ENCODE measurements around the gene ARL3.
A peak's percentile ranks its signal among the peaks of the same experiment; 100 is the strongest.
"Not testable (repeated sequence)": the region's sequence is repeated elsewhere in the genome, so short reads cannot be mapped to it uniquely, and the experiment has no call there.

The ARL3 gene

DNA sequence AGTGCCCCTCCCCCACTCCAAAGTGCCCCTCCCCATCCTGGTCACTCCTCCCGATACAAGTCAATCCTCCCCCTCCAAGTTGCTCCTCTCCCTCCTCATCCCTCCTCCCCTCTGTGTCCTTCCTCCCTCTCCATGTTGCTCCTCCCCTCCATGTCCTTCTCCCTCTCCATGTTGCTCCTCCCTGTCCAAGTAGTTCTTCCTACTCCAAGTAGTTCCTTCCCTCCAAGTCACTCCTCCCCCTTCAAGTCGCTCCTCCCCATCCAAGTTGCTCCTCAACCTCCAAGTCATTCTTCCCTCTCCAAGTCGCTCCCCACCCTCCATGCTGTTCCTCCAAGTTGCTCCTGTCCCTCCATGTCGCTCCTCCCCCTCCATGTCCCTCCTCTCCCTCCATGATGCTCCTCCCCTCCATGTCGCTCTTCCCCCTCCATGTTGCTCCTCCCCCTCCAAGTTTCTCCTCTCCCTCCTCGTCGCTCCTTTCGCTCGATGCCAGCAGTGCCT, 20.9 kb upstream of the ARL3 start:
- DNase-seq (ENCODE audit: low read depth): no peak

DNA sequence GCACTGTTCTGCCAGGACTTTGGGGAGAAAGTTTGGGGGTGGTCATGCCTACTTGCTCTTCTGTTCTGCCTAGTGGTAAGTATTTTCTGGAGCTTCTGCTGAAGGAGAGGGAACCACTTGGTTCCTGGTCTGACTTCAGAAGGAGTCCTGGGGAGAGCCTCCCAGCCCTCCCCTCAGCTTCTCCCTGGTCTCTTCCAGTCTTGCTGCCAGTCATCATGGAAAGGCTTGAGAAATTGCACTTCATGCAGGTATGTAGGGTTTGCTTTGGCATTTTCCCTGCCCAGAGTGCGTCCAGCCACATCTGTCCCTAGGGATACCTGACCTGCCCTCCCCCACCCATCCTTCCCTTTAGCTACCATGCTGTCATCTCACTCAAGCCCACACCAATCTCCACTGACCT, 18.5 kb upstream of the ARL3 start:
- no peak for DNase-seq (ENCODE audit: low read depth)

DNA sequence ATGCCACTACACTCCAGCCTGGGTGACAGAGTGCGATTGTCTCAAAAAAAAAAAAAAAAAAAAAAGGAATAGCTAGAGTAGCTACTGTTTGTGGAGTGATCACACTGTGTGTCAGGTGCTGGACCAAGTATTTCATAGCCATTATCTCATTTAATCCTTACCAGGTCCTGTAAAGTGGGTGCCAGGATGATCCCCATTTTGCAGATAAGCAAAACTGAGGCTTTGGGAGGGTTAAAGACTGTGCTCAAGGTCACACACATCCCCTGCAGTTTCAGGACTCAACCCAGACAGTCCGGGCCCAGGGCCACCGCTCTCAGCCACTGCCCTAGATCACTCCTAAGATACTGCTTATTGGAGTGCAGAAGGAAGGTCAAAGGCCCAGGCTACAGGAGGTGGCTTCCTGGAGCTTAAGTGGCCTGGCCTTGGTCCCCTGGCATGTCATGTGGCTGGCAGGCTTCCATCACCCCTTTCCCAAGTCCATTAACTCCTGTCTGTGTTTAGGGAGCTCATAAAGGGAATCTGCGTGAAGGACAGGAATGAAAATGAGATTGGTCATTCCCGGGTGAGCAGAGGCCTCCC, 17.1 kb upstream of the ARL3 start:
- DNase-seq (ENCODE audit: low read depth): no peak

DNA sequence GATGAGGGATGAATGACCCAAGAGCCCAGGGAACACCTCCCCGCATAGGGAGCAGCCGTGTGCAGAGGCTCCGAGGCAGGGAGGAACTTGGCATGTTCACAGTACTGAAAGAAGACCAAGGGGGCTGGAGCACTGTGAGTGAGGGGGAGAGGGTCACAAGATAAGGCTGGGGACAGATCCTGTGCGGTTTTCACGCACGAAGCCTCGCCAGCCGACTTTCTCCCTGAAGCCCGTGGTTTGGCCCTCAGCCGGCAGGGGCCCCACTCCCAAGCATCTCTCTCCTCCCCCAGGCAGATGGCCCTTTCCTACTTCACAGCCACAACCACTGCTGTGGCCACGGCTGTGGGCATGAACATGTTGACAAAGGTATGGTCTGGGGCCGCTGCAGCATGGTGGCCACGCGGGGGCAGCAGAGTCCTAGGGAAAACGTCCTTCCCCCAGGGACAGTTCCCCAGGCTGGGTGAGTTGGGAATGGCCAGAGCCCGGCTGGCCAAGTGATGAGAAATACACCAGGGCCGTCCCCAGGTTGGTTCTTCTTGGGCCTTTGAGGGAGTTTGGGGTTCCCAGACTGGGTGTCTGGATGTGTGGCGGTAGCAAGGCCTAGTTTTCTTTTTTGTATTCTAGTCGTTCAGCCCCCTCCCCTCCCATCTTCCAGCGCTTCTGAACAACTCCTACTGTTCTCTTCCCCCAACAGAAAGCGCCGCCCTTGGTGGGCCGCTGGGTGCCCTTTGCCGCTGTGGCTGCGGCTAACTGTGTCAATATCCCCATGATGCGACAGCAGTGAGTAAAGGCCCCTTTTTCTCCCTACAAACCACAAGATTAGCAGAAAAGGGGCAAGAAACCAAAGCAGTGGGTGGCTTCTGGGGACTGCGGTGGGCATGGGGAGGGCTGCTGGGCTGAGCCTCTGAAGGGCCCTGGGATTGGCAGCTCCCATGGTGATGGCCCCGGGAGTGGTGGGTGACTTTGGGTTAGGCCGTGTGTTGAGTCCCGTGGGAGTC, 15.1 kb upstream of the ARL3 start:
- peak; percentile 25 for DNase-seq (ENCODE audit: low read depth)

DNA sequence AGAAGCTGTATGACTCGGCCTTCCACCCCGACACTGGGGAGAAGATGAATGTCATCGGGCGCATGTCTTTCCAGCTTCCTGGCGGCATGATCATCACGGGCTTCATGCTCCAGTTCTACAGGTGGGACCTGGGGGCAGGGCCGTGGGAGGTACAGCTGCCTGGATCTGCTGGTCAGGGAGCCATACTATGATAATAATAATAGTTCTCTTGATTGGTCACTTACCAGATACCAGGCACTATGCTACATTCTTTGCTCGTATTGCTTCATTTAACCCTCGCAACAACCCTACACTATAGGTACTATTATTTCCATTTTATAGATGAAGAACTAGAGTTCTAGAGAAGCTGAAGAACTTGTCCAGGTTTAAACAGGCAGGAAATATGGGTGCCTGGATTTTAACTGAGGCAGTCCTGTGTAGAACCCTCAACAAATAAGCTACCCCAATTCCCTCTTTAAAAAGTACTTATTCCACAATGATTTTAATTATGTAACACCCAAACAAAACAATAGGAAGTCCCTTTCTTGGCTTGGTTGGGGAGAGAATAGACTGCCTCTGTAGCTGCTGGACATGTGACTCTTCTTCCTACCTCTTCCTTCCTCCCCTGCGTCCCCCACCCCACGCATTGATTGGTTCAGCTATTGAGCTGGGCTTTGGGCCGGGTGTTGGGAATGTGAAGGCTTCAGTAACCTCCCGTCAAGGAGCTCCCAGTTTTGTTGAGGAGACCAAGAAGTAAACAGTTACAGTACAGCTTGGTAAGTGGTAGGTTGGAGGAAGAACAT, 13.0 kb upstream of the ARL3 start:
- DNase-seq (ENCODE audit: low read depth): no peak

DNA sequence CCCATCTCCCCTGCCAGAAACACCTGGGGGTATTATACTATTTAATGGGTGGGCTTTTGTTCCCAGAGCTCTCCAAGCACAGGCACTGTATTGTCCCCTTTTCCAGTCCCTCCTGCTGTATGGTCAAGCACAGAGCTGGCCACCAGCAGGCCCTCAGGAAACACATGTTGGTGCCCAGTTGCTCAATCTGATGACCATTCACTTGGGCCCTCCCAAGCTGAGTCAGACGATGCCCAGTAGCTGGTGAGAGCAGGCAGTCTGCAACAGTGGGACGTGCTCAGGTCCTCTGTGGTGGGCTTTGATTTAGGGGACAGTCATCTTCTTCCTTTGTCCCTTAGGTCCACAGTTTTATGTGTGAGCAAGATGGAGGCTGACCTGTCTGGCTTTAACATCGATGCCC, 12.1 kb upstream of the ARL3 start:
- DNase-seq (ENCODE audit: low read depth): no peak

DNA sequence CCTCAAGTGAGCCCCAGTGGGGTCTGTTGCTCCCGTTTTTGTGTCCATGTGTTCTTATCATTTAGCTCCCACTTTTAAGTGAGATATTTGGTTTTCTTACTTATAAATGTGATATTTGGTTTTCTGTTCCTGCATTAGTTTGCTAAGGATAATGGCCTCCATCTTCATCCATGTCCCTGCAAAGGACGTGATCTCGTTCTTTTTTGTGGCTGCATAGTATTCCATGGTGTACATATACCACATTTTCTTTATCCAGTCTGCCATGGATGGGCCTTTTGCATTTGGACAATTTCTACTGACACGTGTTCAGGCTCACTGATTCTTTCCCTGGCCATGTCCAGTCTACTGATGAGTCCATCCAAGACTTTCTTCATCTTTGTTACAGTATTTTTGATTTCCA, 9.8 kb upstream of the ARL3 start:
- no peak for DNase-seq (ENCODE audit: low read depth)

DNA sequence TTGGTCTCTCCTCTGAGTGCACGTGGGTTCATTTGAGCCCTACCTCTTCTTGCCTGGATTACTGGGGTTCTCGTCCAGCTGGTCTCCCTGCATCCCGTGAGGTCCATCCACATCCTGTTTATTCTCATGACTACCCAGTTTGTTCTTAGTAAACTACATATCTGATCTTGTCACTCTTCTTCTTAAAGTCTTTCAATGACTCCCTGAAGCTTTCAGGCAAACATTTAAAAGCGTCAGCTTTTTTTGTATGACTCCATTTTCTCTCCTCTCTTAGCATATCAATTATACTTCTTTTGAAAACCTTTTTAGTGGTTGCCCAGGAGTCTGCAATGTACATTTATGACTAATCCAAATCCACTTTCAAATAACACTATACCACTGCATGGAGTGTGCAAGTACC, 7.8 kb upstream of the ARL3 start:
- DNase-seq (ENCODE audit: low read depth): no peak

DNA sequence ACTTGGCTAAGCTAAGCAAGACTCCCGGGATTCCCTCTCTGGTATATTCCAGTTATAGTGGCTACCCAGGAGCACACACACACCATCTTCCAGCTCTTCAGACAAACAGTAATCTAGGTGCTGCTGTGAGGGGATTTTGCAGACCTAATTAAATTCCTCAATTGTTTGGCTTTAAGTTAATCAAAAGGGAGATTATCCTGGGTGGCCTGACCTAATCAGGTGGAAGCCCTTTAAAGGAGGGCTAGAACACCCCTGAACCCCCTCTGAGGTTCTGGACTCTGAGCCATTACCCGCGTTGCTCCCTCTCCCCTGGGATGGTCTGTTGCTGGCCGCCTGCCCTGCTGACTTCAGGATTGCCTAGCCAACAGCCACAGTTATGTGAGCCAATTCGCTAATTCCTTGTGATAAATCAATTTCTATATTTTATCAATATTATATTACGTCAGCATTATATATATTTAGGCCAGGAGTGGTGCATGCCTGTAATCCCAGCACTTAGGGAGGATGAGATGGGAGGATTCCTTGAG, 6.6 kb upstream of the ARL3 start:
- no peak for DNase-seq (ENCODE audit: low read depth)

DNA sequence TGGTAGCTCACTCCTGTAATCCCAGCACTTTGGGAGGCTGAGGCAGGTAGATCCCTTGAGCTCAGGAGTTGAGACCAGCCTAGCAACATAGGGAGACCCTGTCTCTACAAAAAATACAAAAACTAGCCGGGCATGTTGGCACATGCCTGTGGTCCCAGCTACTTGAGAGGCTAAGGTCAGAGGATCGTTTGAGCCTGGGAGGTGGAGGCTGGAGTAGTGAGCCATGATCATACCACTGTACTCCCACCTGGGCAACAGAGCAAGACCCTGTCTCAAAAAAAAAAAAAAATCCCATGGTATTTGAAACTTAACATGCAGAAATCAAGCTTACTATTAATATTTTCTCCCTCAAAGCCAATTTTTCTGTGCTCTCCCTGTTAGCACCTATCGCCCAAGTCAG, 6.1 kb upstream of the ARL3 start:
- no peak for DNase-seq (ENCODE audit: low read depth)

DNA sequence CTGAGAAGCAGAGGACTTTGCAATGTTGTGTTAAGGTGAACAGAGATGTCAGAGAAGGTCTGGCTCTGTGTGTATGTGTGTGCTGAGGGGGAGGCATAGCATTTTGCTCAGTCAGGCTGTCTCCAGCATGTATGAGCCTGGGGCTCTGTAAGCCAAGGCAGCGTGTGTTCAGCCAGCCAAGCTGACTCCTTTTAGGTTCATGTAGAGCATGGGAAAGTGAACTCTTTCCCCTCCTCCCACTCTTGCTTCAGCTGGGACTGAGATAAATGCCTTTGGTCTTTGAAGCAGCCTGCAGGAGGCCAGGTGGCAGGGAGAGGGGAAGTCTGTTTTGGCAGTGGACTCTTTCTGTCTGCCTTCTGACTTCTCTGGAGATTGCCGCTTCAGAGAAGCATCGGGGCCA, 4.0 kb upstream of the ARL3 start:
- no peak for DNase-seq (ENCODE audit: low read depth)

DNA sequence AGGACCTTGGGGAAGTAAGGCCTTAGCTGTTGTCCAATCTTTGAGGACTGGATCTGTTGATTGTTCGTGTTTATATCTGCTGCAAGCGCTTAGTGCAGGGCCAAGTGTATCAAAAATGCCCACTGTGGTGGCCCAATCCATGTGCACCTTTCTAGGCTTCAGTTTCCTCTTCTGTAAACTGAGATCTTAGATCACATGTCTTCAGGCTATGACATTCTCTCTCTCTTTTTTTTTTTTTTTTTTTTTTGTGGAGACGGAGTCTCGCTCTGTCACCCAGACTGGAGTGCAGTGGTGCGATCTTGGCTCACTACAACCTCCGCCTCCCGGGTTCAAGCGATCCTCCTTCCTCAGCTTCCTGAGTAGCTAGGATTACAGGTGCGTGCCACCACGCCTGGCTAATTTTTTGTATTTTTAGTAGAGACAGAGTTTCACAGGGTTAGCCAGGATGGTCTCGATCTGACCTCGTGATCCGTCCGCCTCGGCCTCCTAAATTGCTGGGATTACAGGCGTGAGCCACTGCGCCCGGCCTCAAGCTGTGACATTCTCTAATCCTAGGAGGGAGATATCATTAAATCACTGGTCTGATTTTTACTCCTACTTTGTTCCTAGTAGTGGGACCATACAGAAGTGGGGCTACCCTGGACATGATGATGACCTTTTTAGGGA, 2.8 kb upstream of the ARL3 start:
- DNase-seq (ENCODE audit: low read depth): not testable (repeated sequence)

DNA sequence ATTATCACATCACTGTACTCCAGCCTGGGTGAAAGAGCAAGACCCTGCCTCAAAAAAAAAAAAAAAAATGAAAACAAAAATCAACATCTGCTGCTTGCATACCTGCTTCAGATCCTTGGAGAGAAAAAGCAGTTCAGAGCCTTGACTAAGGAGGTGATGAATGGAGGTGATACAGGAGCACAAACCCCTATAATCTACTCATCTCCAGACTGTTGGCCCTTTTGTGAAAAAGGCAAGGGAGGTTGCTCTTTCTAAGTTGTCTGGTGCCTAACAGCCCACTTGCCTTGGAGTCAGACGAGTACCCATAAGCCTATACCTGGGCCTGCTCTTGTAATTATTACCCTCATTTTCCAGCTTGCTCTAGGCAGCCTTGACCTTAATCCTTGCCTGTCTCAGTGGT, 1.7 kb upstream of the ARL3 start:
- no peak for DNase-seq (ENCODE audit: low read depth)

DNA sequence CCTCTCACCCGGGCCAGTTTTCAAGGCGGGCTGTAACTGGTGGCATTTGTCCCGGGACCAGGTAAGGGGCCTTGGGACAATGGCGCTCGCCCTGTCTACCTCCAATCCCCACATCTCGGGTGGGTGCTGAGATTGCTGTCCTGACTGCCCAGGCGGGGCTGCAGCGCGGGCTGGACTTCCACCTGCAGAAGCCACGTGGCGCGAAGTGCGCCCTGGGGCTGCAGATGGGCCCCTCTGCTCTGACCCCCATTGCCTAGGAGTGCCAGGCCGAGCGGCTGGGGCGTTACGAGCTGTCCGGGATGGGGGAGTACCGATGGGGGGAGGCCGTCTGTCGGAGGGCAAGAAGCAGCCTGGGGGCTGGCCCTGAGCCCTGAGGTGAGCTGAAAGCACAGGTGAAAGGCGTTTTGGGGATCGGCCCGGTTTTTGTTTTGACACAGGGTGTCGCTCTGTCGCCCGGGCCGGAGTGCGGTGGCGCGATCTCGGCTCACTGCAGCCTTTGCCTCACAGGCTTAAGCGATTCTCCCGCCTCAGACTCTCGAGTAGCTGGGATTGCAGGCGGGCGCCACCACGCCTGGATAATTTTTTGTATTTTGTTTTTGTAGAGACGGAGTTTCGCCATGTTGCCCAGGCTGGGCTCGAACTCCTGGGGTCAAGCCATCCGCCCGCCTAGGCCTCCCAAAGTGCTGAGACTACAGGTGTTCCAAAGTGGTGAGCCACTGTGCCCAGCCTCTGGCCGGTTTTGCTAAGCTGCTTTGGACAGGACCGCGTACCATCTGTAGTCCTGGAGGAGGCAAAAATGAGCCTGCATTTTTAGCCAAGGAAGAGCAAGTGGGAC, 641 bp upstream of the ARL3 start, which contains the start of gene SFXN2:
Gene SFXN2 (plus strand): TSS at position 16 of the 835 bp plus-strand sequence. CDS start 12,001 bp downstream, outside the sequence.
- DNase-seq (ENCODE audit: low read depth): peak; percentile 36

DNA sequence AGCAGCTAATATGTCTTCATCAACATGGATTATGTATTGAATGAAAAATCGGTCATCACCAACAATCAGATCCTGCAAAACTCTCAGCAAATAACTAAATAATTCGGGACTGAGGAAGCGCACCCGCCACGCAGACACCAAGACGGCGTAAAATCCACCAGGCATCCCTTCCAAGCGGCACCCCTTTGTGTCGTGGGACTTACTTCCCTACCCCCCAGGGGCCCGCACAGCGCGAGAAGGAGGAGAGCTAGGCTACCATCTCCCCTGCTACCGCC, 721 bp downstream of the ARL3 start:
- no peak for DNase-seq (ENCODE audit: low read depth)

DNA sequence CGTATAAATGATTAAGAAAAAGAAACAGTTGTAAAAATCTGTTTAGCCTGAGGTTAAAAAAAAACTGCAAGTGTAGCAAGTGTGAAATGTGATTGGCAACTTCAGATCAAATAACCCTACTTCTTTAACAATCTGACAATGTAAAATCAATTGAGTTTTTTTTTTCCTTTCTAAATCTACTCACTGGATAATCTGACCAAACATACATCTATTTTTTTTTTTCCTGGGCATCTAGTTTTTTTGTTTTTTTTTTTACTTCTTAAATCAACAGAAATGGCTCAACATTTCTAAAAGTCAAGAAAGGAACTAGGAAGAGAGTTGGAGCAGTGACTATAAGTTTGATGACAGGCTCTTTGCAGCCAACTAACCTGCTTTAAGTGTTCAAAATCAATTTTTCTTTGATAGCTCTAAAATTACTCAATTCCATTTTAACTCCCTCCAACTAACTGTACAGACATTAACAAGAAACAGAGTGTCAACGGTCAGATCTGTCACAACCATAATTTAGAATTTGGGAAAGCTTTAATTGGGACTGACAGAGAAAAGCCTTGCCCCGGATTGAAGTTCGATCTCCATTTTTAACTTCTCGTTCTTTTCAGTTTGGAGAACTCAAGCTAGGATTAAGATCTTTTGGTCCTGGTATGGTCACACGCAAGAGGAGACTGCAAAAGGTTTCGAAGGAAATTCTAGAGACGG, 1.2 kb downstream of the ARL3 start:
- no peak for DNase-seq (ENCODE audit: low read depth)

DNA sequence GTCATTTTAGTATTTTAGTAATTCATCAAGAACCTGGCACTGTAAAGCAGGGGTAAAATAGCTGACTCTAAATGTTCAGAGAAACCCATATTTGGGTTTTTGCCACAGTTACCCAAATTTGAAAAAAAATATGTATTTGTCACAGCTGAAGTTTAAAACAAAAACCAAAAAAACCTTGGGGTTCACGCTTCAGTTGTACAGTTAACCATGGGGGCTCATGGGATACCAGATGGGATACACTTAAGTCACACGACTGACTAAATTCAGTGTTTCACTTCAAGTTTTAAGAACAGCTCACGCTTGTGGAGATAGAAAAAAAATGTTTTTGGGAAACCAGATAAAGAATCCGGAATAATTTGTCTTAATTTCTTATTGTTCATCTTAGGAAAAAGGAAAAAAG, 2.1 kb downstream of the ARL3 start:
- no peak for DNase-seq (ENCODE audit: low read depth)

DNA sequence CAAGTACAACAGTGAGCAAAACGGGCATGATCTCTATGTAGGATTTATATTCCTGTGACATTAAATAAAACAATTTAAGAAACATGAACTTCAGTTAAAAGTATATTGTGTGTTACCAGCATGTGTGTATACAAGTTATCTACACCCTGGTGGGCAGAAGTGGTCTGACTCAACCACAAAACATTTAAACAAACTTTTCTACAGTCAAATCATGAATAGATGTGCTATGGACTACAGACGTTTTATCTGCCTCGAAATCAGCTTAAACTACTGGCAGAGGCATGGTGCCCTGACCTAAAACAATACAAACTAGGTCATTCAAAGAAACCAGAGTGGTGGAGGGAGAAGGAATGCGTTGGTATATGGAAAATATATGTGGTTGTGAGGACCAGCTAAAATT, 3.6 kb downstream of the ARL3 start:
- no peak for DNase-seq (ENCODE audit: low read depth)

DNA sequence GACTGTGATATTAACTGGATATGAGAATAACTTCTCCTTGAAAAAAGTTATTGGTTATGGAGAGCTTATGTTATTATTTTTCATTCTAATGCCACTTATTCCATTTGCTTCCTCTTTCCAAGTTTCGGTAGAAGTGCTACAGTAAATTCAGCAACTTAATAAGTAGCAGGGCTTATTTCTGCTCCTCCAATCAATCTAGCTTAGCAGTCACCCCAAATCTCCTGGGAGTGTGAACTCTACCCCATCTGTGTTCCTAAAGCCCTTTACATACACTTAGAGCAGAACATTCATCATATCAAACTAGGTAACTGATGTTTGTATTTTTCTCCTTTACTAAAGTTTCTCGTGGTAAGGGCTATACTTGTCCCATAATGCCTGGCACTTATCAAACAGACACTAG, 8.7 kb downstream of the ARL3 start:
- no peak for DNase-seq (ENCODE audit: low read depth)

DNA sequence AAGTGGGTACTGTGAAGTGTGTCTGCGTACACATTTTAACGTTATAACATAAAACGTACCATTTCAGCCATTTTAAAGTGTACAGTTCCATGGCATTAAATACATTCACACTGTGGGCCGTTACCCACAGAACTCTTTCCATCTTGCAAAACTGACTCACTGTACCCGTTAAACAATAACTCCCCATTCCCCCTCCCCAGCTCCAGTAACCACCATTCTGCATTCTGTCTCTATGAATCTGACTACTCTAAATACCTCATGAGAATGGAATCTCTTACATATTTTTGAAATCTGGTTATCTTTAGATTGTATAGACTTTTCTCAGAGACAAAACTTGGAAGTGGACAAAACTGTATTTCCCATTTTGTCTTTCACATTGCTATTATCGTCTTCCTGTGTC, 9.3 kb downstream of the ARL3 start:
- no peak for DNase-seq (ENCODE audit: low read depth)

All from activated T-cell treated with anti-CD3 and anti-CD28 coated beads for 24 hours (primary cell).